Left ventricle myocardium inferior (tissue), 1 donor: Measurements from ENCODE around the gene PAPSS1. TPM values are rescaled to one million over a fixed set of nuclear protein-coding genes. Genes with fewer than 3 reads are reported as not detected.
"Not testable (repeated sequence)": the region's sequence is repeated elsewhere in the genome, so short reads cannot be mapped to it uniquely, and the experiment has no call there.

Source experiments
- DNase-seq: peaks from one replicate; pipeline ENCODE4 v3.0.0-alpha.2; 2020
- H3K27ac ChIP-seq: fragments of 200-600 bp; replicated peaks from 2 replicates; pipeline ENCODE4 v1.8.0; 2021
- H3K27me3 ChIP-seq: fragments of 200-600 bp; 2 replicates; pipeline ENCODE4 v1.8.0; 2021; ENCODE audit warnings: low read depth
- H3K36me3 ChIP-seq: fragments of 200-600 bp; 2 replicates; pipeline ENCODE4 v1.8.0; 2021
- H3K4me1 ChIP-seq: fragments of 200-600 bp; 2 replicates; pipeline ENCODE4 v1.8.0; 2021
- H3K4me3 ChIP-seq: fragments of 200-600 bp; 2 replicates; pipeline ENCODE4 v1.8.0; 2021; ENCODE audit warnings: mild to moderate bottlenecking, moderate library complexity
- H3K9me3 ChIP-seq: fragments of 200-600 bp; replicated peaks from 2 replicates; pipeline ENCODE4 v1.8.0; 2021
- intact Hi-C: fragments of 100-400 bp; cut with micrococcal nuclease; formaldehyde crosslinking; loops from one replicate; pipeline ENCODE4 v1.11.0; 2022
- total RNA-seq: library from RNA; stranded (reverse); fragmentation: NEBNext Ultra II Directional; extraction: Animal tissue kit (Norgen Biotek cat#: 25700); gene quantifications from one replicate; pipeline ENCODE4 v1.2.1, GENCODE V29; 2021
- TF ChIP-seq, protein P1 (sequence below): fragments of 200-600 bp; IDR thresholded peaks from 2 replicates; pipeline ENCODE4 v1.8.0; 2021; ENCODE audit warnings: antibody characterized with exemption, mild to moderate bottlenecking, borderline replicate concordance
- donor health status: DM: no; HTN: yes; CAD: no; lungs with severe emphysema.

The PAPSS1 gene
- total RNA-seq, 1 donor from 2014 or later, result 10.0 TPM

GRCh38 chr4:107736924-107737448, 17.0 kb upstream of the PAPSS1 start:
- TF ChIP-seq, protein P1, sequence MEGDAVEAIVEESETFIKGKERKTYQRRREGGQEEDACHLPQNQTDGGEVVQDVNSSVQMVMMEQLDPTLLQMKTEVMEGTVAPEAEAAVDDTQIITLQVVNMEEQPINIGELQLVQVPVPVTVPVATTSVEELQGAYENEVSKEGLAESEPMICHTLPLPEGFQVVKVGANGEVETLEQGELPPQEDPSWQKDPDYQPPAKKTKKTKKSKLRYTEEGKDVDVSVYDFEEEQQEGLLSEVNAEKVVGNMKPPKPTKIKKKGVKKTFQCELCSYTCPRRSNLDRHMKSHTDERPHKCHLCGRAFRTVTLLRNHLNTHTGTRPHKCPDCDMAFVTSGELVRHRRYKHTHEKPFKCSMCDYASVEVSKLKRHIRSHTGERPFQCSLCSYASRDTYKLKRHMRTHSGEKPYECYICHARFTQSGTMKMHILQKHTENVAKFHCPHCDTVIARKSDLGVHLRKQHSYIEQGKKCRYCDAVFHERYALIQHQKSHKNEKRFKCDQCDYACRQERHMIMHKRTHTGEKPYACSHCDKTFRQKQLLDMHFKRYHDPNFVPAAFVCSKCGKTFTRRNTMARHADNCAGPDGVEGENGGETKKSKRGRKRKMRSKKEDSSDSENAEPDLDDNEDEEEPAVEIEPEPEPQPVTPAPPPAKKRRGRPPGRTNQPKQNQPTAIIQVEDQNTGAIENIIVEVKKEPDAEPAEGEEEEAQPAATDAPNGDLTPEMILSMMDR, result peak; percentile 83
- H3K36me3 ChIP-seq, result no peaks in the 10 kb centered on the region
- DNase-seq, result no peak
- no peaks in the 10 kb centered on the region for H3K9me3 ChIP-seq
- no peak overlapping the region for H3K4me3 ChIP-seq
- H3K4me1 ChIP-seq, result peaks cover 18% of the 10 kb centered on the region
- intact Hi-C loops, result no loop called here
- no peak overlapping the region for H3K27ac ChIP-seq
- H3K27me3 ChIP-seq, result no peaks in the 10 kb centered on the region

DNA sequence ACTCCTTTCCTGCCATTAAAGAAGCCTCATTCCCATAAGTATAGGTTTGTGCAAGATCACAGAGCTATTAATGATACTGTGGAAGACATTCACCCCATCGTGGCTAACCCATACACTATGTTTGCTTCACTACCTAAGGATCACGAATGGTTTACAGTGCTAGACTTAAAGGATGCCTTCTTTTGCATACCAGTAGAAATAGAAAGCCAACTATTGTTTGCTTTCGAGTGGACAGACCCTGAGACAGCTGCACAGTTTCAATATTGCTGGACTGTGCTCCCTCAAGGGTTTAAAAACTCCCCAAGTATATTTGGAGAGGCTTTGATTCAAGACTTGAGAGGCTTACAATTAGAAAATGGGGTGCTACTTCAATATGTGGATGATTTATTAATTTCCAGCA, 16.0 kb upstream of the PAPSS1 start:
- no peaks in the 10 kb centered on the region for H3K36me3 ChIP-seq
- no peaks in the 10 kb centered on the region for H3K9me3 ChIP-seq
- intact Hi-C loops, result no loop called here
- H3K4me1 ChIP-seq, result peaks cover 13% of the 10 kb centered on the region
- no peak overlapping the region for H3K4me3 ChIP-seq
- DNase-seq, result no peak
- H3K27me3 ChIP-seq, result no peaks in the 10 kb centered on the region
- H3K27ac ChIP-seq, result no peak overlapping the region
- TF ChIP-seq, protein P1, result no peak

DNA sequence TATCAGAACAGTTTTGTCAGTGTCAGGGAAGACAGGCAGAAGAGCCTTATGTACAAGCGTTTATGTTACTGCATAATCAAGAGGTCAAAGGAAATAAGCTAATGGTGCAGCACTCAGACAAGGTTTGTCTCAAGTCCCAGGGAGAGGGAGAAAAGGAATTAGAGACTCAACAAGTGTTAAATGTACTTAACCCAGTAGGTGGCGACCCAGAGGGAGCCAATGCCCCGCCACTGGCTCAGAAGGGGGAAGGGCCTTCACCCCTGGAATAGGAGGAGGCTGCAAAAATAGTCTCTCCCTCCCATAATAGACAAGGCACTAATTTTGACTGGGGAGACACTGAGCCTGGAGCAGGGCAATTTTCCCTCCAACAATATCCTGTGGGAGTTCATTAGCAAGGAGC, 14.1 kb upstream of the PAPSS1 start:
- intact Hi-C loops, result no loop called here
- H3K27ac ChIP-seq, result no peak overlapping the region
- H3K36me3 ChIP-seq, result no peaks in the 10 kb centered on the region
- peaks cover 6% of the 10 kb centered on the region for H3K4me1 ChIP-seq
- TF ChIP-seq, protein P1, result no peak
- no peak for DNase-seq
- H3K9me3 ChIP-seq, result no peaks in the 10 kb centered on the region
- no peaks in the 10 kb centered on the region for H3K27me3 ChIP-seq
- no peak overlapping the region for H3K4me3 ChIP-seq

GRCh38 chr4:107733431-107733925, 13.4 kb upstream of the PAPSS1 start:
- Histone ChIP-seq H3K36me3 (no peaks in the 10 kb centered on the region), H3K4me1 (peaks cover 6% of the 10 kb centered on the region), H3K27ac (no peak overlapping the region), H3K27me3 (no peaks in the 10 kb centered on the region), H3K4me3 (no peak overlapping the region), H3K9me3 (no peaks in the 10 kb centered on the region)
- intact Hi-C loops, result no loop called here
- no peak for DNase-seq
- TF ChIP-seq, protein P1, result no peak

DNA sequence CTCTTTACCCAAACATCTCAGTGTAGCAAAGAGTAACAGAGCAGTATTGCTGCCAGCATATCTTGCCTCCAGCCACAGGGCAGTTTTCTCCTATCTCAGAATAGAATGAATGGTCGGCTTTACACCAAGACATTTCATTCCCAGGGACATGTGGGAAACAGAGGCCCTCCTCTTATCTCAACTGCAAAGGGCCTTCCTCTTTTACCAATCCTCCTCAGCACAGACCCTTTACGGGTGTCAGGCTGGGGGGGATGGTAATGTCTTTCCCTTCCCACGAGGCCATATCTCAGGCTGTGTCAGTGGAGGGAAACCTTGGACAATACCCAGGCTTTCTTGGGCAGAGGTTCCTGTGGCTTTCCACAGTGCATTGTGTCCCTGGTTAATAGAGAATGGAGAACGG, 9.0 kb upstream of the PAPSS1 start:
- intact Hi-C loops, H3K4me1 ChIP-seq: not testable (repeated sequence)

DNA sequence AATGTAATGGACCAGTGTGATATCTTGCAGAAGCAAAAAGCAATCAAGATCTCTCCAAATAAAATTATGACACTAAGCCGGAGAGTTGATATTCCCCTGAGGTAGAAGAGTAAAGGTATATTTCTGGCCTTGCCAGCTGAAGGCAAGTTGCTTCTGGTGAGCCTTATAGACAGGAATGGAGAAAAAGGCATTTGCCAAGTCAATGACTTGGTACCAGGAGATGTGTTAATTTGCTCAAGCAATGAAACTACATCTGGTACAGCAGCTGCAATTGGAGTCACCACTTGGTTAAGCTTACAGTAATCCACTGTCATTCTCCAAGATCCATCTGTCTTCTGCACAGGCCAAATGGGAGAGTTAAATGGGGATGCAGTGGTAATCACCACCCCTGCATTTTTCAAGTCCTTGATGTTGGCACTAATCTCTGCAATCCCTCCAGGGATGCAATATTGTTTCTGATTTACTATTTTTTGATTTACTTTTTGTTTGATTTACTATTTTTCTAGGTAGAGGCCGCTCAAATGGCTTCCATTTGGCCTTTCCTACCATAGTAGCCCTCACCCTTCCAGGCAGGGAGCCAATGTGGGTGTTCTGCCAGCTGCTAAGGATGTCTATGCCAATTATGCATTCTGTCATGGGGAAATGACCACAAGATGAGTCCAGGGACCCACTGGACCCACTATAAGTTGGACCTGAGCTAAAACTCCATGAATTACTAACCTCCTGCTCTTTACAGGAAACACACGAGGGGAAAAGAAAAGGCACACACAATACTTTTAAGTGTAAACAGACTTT, 6.3 kb upstream of the PAPSS1 start:
- DNase-seq, H3K36me3 ChIP-seq, H3K27ac ChIP-seq, intact Hi-C loops, H3K4me3 ChIP-seq, H3K4me1 ChIP-seq, H3K27me3 ChIP-seq, H3K9me3 ChIP-seq: not testable (repeated sequence)

More for the DNA sequence above, 9.0 kb upstream of the PAPSS1 start:
- not testable (repeated sequence) for DNase-seq, H3K4me3 ChIP-seq, H3K27ac ChIP-seq, H3K9me3 ChIP-seq, H3K27me3 ChIP-seq, H3K36me3 ChIP-seq
